OCI-LY3 (cell line): Measurements from ENCODE around the gene SLC16A7.

Experiments used
- EZH2phosphoT487 ChIP-seq: fragments of 200-600 bp; shearing (Covaris generic); IDR thresholded peaks from 2 replicates; pipeline ENCODE4 v1.6.1; 2018; ENCODE audit warnings: antibody characterized with exemption, mixed run types, low read depth
- TF ChIP-seq, protein P1 (sequence below): fragments of 200-600, 300-600 bp; sonication (generic); IDR thresholded peaks from 2 replicates; pipeline ENCODE4 v1.5.1; 2014; ENCODE audit warnings: antibody characterized with exemption, low read length, low read depth

DNA sequence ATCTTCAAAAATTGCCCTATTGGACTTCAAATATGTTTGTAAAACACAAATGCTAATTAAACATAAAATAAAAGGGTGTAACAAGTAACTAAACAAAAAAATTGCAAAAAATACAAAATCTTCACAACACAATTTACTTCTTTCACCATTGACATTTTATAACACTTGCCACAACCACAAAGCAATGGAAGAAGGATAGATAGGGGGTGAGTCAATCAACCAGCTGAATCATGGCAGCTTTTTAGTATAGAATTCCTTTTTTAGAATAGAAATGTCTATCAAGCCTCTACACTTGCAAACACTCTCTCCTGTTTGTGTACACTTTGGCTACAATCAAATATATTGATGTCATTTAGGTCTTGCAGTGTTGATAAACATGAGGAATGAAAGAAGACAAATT, 232.7 kb downstream of the SLC16A7 start:
- TF ChIP-seq, protein P1, sequence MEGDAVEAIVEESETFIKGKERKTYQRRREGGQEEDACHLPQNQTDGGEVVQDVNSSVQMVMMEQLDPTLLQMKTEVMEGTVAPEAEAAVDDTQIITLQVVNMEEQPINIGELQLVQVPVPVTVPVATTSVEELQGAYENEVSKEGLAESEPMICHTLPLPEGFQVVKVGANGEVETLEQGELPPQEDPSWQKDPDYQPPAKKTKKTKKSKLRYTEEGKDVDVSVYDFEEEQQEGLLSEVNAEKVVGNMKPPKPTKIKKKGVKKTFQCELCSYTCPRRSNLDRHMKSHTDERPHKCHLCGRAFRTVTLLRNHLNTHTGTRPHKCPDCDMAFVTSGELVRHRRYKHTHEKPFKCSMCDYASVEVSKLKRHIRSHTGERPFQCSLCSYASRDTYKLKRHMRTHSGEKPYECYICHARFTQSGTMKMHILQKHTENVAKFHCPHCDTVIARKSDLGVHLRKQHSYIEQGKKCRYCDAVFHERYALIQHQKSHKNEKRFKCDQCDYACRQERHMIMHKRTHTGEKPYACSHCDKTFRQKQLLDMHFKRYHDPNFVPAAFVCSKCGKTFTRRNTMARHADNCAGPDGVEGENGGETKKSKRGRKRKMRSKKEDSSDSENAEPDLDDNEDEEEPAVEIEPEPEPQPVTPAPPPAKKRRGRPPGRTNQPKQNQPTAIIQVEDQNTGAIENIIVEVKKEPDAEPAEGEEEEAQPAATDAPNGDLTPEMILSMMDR: no peak
- no peak for TF ChIP-seq EZH2phosphoT487
